ENCODE measurements around the gene NOTUM.
"Not testable (repeated sequence)": the region's sequence is repeated elsewhere in the genome, so short reads cannot be mapped to it uniquely, and the experiment has no call there.

NOTUM gene

GRCh38 chr17:81956607-81957589 lies 4.1 kb downstream of the NOTUM start:
- DNase-seq, result no peak

GRCh38 chr17:81955756-81956544 lies 5.0 kb downstream of the NOTUM start:
- DNase-seq, result no peak

DNA sequence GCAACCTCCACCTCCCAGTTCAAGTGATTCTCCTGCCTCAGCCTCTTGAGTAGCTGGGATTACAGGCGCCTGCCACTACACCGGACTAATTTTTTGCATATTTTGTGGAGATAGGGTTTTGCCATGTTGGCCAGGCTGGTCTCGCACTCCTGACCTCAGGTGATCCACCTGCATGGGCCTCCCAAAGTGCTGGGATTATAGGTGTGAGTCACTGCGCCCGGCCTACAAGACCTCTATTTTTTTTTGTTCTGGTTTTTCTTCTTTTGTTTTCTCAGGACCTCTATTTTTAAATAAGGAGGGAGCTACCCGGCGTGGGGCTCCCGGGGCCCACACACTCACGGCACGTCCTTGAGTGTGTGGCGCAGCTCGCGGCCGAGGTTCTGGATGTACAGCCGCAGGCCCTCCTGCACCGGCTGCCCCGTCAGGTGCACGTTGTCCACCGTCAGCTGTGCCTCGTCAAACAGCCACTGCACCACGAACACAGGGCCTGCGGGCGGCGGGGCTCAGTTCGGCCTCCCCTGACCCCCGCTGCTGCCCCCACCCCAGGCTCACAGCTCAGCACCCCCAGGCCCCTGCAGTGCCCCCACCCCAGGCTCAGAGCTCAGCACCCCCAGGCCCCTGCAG lies 5.8 kb downstream of the NOTUM start:
- no peak for DNase-seq

DNA sequence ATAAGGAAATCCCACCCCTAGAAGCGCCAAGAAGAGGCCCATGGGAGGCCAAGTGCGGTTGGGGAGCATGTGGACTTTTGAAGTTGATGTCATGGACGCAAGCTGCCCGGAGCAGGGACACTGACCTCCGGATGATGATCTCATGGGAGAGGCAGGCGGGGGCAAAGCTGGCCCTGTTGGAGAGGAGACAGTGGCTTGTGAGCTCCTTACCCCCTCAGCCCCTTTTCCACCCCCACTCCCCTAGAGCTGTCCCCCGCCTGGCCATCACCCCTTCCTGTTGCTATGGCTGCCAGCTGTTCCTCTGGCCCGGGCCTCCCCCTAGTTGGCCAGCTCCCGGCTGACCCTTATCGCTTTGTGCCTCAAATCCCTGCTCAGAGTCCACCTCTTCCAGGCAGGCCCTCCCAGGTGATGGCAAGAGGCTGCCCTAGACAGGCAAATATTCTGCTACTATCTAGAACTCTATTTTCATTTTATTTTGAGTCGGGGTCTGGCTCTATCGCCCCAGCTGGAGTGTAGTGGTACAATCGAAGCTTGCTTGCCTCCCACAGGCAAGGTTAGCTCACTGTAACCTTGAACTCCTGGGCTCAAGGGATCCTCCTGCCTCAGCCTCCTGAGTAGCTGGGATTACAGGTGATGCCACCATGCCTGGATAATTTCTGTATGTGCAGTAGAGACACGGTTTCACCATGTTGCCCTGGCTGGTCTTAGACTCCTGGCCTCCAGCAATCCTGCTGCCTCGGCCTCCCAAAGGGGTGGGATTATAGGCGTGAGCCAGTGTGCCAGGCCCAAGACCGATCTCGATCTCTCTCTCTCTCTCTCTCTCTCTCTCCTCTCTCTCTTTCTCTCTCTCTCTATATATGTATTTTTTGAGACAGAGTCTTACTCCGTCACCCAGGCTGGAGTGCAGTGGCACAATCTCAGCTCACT lies 6.6 kb downstream of the NOTUM start:
- DNase-seq, result no peak

GRCh38 chr17:81953443-81953842 lies 7.5 kb downstream of the NOTUM start:
- DNase-seq, result not testable (repeated sequence)

GRCh38 chr17:81952792-81953228 lies 8.2 kb downstream of the NOTUM start:
- no peak for DNase-seq

- no peak for DNase-seq
Observed at GRCh38 chr17:81951785-81952684, 9.0 kb downstream of the NOTUM start.

DNA sequence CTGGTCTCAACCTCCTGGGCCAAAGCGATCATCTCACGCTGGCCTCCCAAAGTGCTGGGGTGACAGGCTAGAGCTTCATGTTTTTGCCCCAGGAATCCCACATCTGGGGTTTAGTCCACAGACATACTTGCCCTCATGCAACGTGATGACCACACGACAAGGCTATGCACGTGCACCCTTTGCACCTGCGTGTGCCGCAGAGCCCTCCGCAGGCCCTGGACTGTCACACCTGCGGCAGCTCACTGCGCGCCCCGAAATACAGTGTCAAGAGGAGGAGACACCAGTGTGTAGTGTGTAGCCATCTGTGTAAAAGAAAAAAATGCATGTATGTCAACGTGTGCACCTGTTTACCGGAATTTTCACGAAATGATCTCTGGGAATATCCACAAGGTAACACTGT lies 10.5 kb downstream of the NOTUM start:
- DNase-seq, result no peak

DNA sequence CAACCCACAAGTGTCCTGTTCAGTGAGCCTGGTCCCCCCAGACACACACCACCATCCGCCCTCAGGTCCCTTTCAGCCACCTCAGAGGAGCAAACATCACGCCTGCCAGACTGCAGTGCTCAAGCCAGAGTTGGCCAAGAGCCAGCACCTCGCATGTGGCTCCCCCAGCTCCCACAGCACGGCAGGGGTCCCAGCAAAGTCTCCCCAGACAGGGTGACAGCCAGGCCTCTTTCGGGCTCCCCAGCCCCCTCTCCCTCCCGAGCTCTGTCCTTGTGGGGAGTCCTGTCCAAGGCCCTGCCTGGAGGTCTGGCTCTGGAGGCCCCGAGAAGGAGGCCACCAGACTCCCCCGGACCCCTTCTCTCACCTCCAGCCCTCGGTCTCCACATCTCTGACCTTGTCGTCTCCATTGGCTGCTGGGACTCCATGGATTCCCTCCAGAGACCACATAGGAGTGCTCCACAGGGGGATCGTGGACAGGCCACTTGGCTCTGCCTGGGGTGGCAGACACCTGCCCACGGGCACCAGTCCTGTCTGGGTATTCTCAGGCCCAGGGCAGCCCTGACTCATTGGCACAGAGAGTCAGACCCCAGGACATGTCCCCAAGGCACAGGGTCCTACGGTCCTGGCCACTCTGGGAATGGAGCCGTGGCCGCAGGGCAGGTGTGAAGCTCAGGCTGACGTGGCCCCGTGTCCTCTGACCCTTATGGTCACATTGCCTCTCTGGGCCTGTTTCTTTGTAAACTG lies 12.2 kb downstream of the NOTUM start:
- no peak for DNase-seq

- no peak for DNase-seq
Observed at GRCh38 chr17:81947189-81947588, 13.8 kb downstream of the NOTUM start, which contains the start of gene MYADML2. TSS of gene MYADML2 (minus strand) at chr17:81947233. CDS start at chr17:81941741, 5,492 bp downstream.

DNA sequence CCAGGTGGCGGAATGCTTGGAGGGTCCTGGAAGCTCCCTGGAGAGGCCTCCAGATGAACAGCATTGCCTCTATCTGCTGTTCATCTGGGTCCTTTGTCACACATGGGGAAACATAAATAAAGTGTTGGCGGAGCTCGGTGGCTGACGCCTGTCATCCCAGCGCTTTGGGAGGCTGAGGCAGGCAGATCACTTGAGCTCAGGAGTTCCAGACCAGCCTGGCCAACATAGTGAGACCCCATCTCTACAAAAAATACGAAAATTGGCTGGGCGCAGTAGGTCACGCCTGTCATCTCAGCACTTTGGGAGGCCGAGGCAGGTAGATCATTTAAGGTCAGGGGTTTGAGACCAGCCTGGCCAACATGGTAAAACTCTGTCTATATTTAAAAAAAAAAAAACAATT lies 16.1 kb downstream of the NOTUM start:
- DNase-seq, result no peak

- DNase-seq, result no peak
Observed at GRCh38 chr17:81942167-81942553, 18.8 kb downstream of the NOTUM start.

DNA sequence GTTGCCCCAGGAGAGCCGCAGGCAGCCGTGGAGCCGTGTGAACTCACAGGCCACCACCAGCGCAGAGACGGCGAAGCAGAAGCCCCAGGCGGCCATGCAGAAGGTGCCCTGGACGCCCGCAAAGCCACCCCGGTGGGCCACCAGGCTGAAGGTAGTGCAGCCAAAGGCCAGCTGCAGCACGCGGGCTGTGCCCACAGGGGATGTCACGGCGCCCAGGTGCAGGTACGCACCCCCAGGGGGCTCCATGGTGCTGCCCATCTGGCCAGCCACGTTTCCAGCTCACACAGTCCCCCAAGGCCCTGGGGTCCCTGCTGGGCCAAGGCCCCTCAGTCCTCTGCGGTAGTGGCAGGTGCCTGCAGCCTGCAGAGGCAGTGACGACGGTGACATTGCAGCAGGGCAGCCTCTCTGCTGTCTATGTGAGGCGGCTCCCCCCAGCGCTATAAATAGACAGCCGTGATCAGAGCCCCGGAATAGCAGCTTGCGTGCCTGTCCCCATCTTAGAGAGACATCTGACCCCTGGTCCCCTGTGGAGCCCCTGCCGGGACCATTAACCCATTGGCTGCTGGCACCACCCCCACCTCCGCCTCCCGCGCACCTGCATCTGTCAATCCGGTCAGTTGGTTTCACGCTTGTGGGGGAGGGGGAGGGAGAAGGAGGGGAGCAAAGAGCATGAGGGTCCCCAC lies 19.4 kb downstream of the NOTUM start:
- no peak for DNase-seq

DNA sequence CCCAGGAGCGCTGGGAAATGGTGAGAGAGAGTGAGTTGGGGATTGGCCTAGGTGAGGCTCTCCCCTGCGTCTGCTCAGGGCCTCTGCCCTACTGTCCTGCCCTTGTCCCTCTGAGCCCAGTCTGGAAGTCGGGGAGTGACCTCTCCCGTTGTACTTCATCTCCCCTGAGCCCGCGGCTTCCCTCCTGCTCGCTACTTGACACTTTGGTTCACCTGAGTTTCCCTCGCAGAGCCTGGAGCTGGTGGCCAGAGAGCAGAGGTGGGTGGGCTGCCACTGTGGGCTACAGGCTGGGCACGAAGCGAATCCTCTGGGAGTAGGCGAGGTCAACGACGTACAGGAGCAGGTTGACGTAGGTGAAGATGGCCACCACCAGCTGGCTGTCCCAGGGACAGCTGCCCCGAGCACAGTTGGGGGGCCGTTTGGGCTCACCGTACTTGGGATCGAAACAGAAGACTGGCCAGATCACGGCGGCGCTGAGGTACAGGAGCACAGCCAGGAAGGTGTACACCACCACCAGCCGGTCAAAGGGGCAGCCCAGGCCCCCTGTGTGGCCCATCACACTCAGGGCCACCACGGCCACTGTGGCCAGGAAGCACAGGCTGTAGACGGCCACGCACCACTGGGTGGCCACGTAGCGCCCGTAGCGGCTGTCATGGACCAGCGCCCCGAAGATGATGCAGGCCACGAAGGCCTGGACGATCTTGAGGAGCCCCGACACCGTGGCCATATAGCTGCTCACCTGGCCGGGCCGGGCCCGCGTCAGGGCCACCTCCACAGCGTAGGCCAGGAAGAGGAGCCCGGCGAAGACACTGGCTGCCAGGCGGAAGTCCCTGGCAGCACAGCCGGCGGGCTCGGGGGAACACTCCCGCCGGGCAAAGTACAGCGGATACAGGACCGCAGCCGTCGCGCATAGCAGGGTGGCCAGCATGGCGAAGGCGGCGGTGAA lies 20.2 kb downstream of the NOTUM start:
- no peak for DNase-seq

- DNase-seq, result no peak
Observed at GRCh38 chr17:81939881-81940385, 21.1 kb downstream of the NOTUM start.

GRCh38 chr17:81939218-81939617 lies 21.8 kb downstream of the NOTUM start:
- DNase-seq, result no peak

- DNase-seq, result no peak
Observed at GRCh38 chr17:81935709-81936084, 25.3 kb downstream of the NOTUM start.
